Sigmoid colon (tissue), 7 donors: ENCODE measurements around the gene ADGRE3. TPM values are rescaled to one million over a fixed set of nuclear protein-coding genes. Genes with fewer than 3 reads are reported as not detected.

Source experiments
- DNase-seq: peaks from one replicate; pipeline ENCODE4 v3.0.0-alpha.2; 2019
- H3K27ac ChIP-seq, 4 donors: fragments of 200-600 bp; sonication (generic); one replicate each; pipeline ENCODE4 v1.5.1; 2016 to 2019; ENCODE audit warnings: mild to moderate bottlenecking in 1 of 4
- H3K27me3 ChIP-seq, 3 donors: fragments of 200-600 bp; sonication (generic); one replicate each; pipeline ENCODE4 v1.5.1; 2019; ENCODE audit warnings: mild to moderate bottlenecking in 1 of 3
- H3K36me3 ChIP-seq, 4 donors: fragments of 200-600 bp; sonication (generic); one replicate each; pipeline ENCODE4 v1.5.1; 2016 to 2019
- H3K4me1 ChIP-seq, 4 donors: fragments of 200-600 bp; sonication (generic); one replicate each; pipeline ENCODE4 v1.5.1; 2017 to 2019
- H3K4me3 ChIP-seq, 4 donors: fragments of 200-600 bp; sonication (generic); one replicate each; pipeline ENCODE4 v1.5.1; 2017 to 2019; ENCODE audit warnings: mild to moderate bottlenecking in 2 of 4, moderate library complexity in 1 of 4
- H3K9me3 ChIP-seq, 4 donors: fragments of 200-600 bp in 3 of 4; sonication (generic) in 3 of 4; one replicate each; pipeline versions ENCODE4 v1.5.1 to v1.6.1; 2013 to 2019
- CTCF ChIP-seq, 4 experiments: fragments of 450-650 bp in 3 of 4; fragments of 200-600 bp in 1 of 4; IDR thresholded peaks; one replicate each; pipeline ENCODE4 v1.5.1; 2016 to 2019; ENCODE audit warnings: antibody characterized with exemption in 4 of 4, mild to moderate bottlenecking in 3 of 4, moderate library complexity in 2 of 4
- EP300 ChIP-seq, 4 donors: sonication (generic); formaldehyde crosslinking; IDR thresholded peaks; one replicate each; pipeline ENCODE4 v1.6.1; 2017; ENCODE audit warnings: antibody characterized with exemption in 4 of 4
- POLR2A ChIP-seq, 2 donors: fragments of 450-650 bp; IDR thresholded peaks; one replicate each; pipeline ENCODE4 v1.6.1; 2016; ENCODE audit warnings: antibody characterized with exemption in 2 of 2, mild to moderate bottlenecking in 2 of 2, moderate library complexity in 2 of 2
- POLR2AphosphoS5 ChIP-seq, 4 donors: sonication (generic); formaldehyde crosslinking; IDR thresholded peaks; one replicate each; pipeline ENCODE4 v1.6.1; 2017; ENCODE audit warnings: antibody characterized with exemption in 4 of 4
- WGBS, 2 donors: extraction: QIAGEN DNeasy Blood & Tissue Kit; methylation state at CpG; one replicate each; pipeline ENCODE4 v1.1.7; 2013; 5-methylcytosine and 5-hydroxymethylcytosine counted together
- intact Hi-C: fragments of 100-400 bp; cut with DNase I; formaldehyde crosslinking; loops from one replicate; pipeline ENCODE4 v1.15.1; 2023
- polyA plus RNA-seq, 3 donors: library from polyadenylated mRNA; stranded (reverse); fragments of 200-250 nt; gene quantifications; one replicate each; pipeline ENCODE4 v1.2.3, GENCODE V29; 2013
- total RNA-seq, 4 donors: library from RNA; depleted of rRNA; stranded (reverse); fragments of >200 nt; gene quantifications; one replicate each; pipeline ENCODE4 v1.1.0, GENCODE V29; 2016
- donor health status: healthy with polysubstance abuse.
- donor health status: Bipolar disorder and iron deficiency.
- donor health status: healthy.

Gene ADGRE3
- total and polyA plus RNA-seq, 7 donors, result 0.04 TPM; not detected in 6

GRCh38 chr19:14715841-14716240, 41.2 kb upstream of the ADGRE3 start:
- TF ChIP-seq EP300 (IDR thresholded peaks at IDR 0.05) (no peak), POLR2AphosphoS5 (IDR thresholded peaks at IDR 0.05) (no peak), POLR2A (IDR thresholded peaks at IDR 0.05) (no peak), CTCF (IDR thresholded peaks at IDR 0.05) (no peak)
- intact Hi-C loops, result no loop called here
- no peak for DNase-seq
- Histone ChIP-seq H3K36me3 (peaks cover 61 to 100% (median 91%) of the 10 kb centered on the region in 4 donors), H3K4me1 (no peaks in the 10 kb centered on the region), H3K27me3 (no peaks in the 10 kb centered on the region), H3K27ac (no peak overlapping the region), H3K4me3 (no peak overlapping the region), H3K9me3 (peaks cover 43 to 66% (median 53%) of the 10 kb centered on the region in 4 donors)
- 97% methylated on average over 4 of the region's 4 CpGs for WGBS, 2 donors

GRCh38 chr19:14704450-14704849, 29.8 kb upstream of the ADGRE3 start:
- H3K36me3 ChIP-seq, result peaks cover 66 to 96% (median 89%) of the 10 kb centered on the region in 4 donors
- no peak overlapping the region for H3K4me3 ChIP-seq
- 94 to 95% methylated on average over 6 of the region's 6 CpGs for WGBS, 2 donors
- H3K9me3 ChIP-seq, result no peaks in the 10 kb centered on the region
- H3K27ac ChIP-seq, result no peak overlapping the region
- intact Hi-C loops, result no loop called here
- no peaks in the 10 kb centered on the region for H3K27me3 ChIP-seq
- TF ChIP-seq CTCF (IDR thresholded peaks at IDR 0.05), result no peak
- no peak for TF ChIP-seq EP300 (IDR thresholded peaks at IDR 0.05)
- TF ChIP-seq POLR2AphosphoS5 (IDR thresholded peaks at IDR 0.05), result no peak
- no peak for TF ChIP-seq POLR2A (IDR thresholded peaks at IDR 0.05)
- no peaks in the 10 kb centered on the region for H3K4me1 ChIP-seq
- no peak for DNase-seq

- Histone ChIP-seq H3K4me3 (no peak overlapping the region), H3K27me3 (no peaks in the 10 kb centered on the region), H3K4me1 (no peaks in the 10 kb centered on the region), H3K36me3 (peaks cover 66 to 96% (median 88%) of the 10 kb centered on the region in 4 donors), H3K9me3 (no peaks in the 10 kb centered on the region), H3K27ac (no peak overlapping the region)
- WGBS, 2 donors, result 89 to 95% methylated on average over 6 of the region's 6 CpGs
- intact Hi-C loops, result no loop called here
- no peak for DNase-seq
- TF ChIP-seq POLR2AphosphoS5 (IDR thresholded peaks at IDR 0.05) (no peak), CTCF (IDR thresholded peaks at IDR 0.05) (no peak), POLR2A (IDR thresholded peaks at IDR 0.05) (no peak), EP300 (IDR thresholded peaks at IDR 0.05) (no peak)
These were observed 29.2 kb upstream of the ADGRE3 start for GRCh38 chr19:14703833-14704232.

GRCh38 chr19:14700711-14701375, 26.2 kb upstream of the ADGRE3 start:
- DNase-seq, result no peak
- no peaks in the 10 kb centered on the region for H3K4me1 ChIP-seq
- 91 to 96% methylated on average over 9 of the region's 9 CpGs for WGBS, 2 donors
- H3K9me3 ChIP-seq, result no peaks in the 10 kb centered on the region
- no peak overlapping the region for H3K27ac ChIP-seq
- intact Hi-C loops, result no loop called here
- no peak overlapping the region for H3K4me3 ChIP-seq
- TF ChIP-seq EP300 (IDR thresholded peaks at IDR 0.05), result no peak
- no peak for TF ChIP-seq POLR2A (IDR thresholded peaks at IDR 0.05)
- TF ChIP-seq CTCF (IDR thresholded peaks at IDR 0.05), result no peak
- H3K36me3 ChIP-seq, result peaks cover 60 to 98% (median 79%) of the 10 kb centered on the region in 4 donors
- no peaks in the 10 kb centered on the region for H3K27me3 ChIP-seq

- intact Hi-C loops, result no loop called here
- Histone ChIP-seq H3K27me3 (no peaks in the 10 kb centered on the region), H3K9me3 (no peaks in the 10 kb centered on the region), H3K4me1 (no peaks in the 10 kb centered on the region), H3K36me3 (peaks cover 49 to 98% (median 80%) of the 10 kb centered on the region in 4 donors), H3K4me3 (no peak overlapping the region), H3K27ac (no peak overlapping the region)
- no peak for TF ChIP-seq EP300 (IDR thresholded peaks at IDR 0.05)
- WGBS, 2 donors, result 89 to 93% methylated on average over 8 of the region's 8 CpGs
- DNase-seq, result no peak
These were observed 25.0 kb upstream of the ADGRE3 start for GRCh38 chr19:14699641-14700040.
